CD4-positive, alpha-beta T cell treated with Interleukin-6 at 100 ng/mL for 8 hours (primary cell): ENCODE data around the gene DYNAP.

Source experiments
- DNase-seq: peaks from one replicate; pipeline ENCODE4 v3.0.0-alpha.2; 2020; ENCODE audit warnings: mixed read lengths, low spot score

Gene DYNAP

GRCh38 chr18:54590945-54591344 is at the start of gene DYNAP:
DYNAP (plus strand) TSS chr18:54591245; CDS start chr18:54591283, 38 bp downstream.
- DNase-seq, result no peak

GRCh38 chr18:54551590-54551989 is 39.5 kb upstream of the DYNAP start:
- no peak for DNase-seq

- DNase-seq, result no peak
Observed at GRCh38 chr18:54555286-54555685, 35.8 kb upstream of the DYNAP start.

GRCh38 chr18:54555996-54556395 is 35.0 kb upstream of the DYNAP start:
- no peak for DNase-seq

- DNase-seq, result no peak
Observed at GRCh38 chr18:54557958-54558357, 33.1 kb upstream of the DYNAP start.

GRCh38 chr18:54558609-54559585 is 32.1 kb upstream of the DYNAP start:
- no peak for DNase-seq

- DNase-seq, result no peak
Observed at GRCh38 chr18:54561706-54562267, 29.3 kb upstream of the DYNAP start.

- DNase-seq, result no peak
Observed at GRCh38 chr18:54580202-54580729, 10.8 kb upstream of the DYNAP start.

- no peak for DNase-seq
Observed at GRCh38 chr18:54584065-54584464, 7.0 kb upstream of the DYNAP start.

- no peak for DNase-seq
Observed at GRCh38 chr18:54585743-54586142, 5.3 kb upstream of the DYNAP start.

GRCh38 chr18:54604211-54604610 is 13.2 kb downstream of the DYNAP start:
- no peak for DNase-seq

- no peak for DNase-seq
Observed at GRCh38 chr18:54606835-54607212, 15.8 kb downstream of the DYNAP start.

GRCh38 chr18:54607213-54608027 is 16.4 kb downstream of the DYNAP start:
- DNase-seq, result no peak

GRCh38 chr18:54608028-54608642 is 17.1 kb downstream of the DYNAP start:
- DNase-seq, result no peak

- no peak for DNase-seq
Observed at GRCh38 chr18:54611816-54612215, 20.8 kb downstream of the DYNAP start.

- no peak for DNase-seq
Observed at GRCh38 chr18:54612237-54612636, 21.2 kb downstream of the DYNAP start.

GRCh38 chr18:54613174-54613573 is 22.1 kb downstream of the DYNAP start:
- DNase-seq, result no peak

- no peak for DNase-seq
Observed at GRCh38 chr18:54616220-54616848, 25.3 kb downstream of the DYNAP start.

GRCh38 chr18:54622084-54622483 is 31.0 kb downstream of the DYNAP start:
- DNase-seq, result no peak

GRCh38 chr18:54626779-54627178 is 35.7 kb downstream of the DYNAP start:
- DNase-seq, result no peak

- no peak for DNase-seq
Observed at GRCh38 chr18:54630963-54631362, 39.9 kb downstream of the DYNAP start.
